IPS-18a (cell line): Measurements from ENCODE around the gene CTDSPL.

ENCODE experiments used
- H3K27ac ChIP-seq: one replicate; pipeline ENCODE4 v1.5.1; 2013; ENCODE audit warnings: low read length
- H3K27me3 ChIP-seq: one replicate; pipeline ENCODE4 v1.6.1; 2013; ENCODE audit warnings: mild to moderate bottlenecking, low read length; ENCODE audit not compliant: control insufficient read depth, insufficient read depth
- H3K36me3 ChIP-seq: one replicate; pipeline ENCODE4 v1.6.1; 2013; ENCODE audit warnings: low read depth, low read length; ENCODE audit not compliant: control insufficient read depth
- H3K4me1 ChIP-seq: one replicate; pipeline ENCODE4 v1.6.1; 2013; ENCODE audit warnings: low read depth, low read length; ENCODE audit not compliant: control insufficient read depth
- H3K4me3 ChIP-seq: one replicate; pipeline ENCODE4 v1.5.1; 2013; ENCODE audit warnings: low read length
- H3K9ac ChIP-seq: one replicate; pipeline ENCODE4 v1.6.1; 2013; ENCODE audit warnings: mild to moderate bottlenecking, low read length, moderate library complexity
- H3K9me3 ChIP-seq: one replicate; pipeline ENCODE4 v1.6.1; 2013; ENCODE audit warnings: low read depth, low read length; ENCODE audit not compliant: control insufficient read depth

The CTDSPL gene

DNA sequence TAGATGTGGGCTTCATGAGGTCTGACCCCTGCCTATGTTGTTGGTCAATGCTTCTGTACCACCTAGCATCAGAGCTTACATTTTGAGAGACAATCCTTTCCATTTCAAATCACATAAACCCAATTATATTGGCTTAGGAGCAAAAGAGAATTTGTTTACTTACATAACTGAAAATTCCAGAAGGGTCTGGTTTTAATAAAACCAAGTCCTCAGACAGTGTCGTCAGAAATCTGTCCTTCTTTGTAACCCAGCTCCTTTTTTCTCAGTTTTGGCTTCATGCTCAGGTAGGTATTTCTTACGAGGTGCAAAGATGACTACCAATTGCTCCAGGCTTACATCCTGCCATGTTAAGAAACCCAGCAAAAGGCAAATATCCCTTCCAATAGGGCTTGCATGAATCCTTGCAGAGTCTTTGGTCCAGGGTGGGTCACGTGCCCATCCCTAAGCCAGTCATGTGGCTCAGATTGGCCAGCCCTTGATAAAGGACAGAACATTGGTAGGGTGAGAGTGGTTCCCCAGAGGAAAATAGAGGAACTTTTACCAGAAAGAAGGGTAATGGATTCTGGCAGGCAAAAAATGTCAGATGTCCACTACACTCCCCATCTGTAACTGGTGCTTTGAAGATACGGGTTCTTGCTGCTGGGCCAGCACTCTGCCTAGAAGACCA is 78.7 kb downstream of the CTDSPL start:
- no peak overlapping the region for H3K4me3 ChIP-seq
- no peaks in the 10 kb centered on the region for H3K9me3 ChIP-seq
- H3K27ac ChIP-seq, result no peak overlapping the region
- no peaks in the 10 kb centered on the region for H3K36me3 ChIP-seq
- no peaks in the 10 kb centered on the region for H3K27me3 ChIP-seq
- H3K9ac ChIP-seq, result no peak overlapping the region
- peaks cover 5% of the 10 kb centered on the region for H3K4me1 ChIP-seq

DNA sequence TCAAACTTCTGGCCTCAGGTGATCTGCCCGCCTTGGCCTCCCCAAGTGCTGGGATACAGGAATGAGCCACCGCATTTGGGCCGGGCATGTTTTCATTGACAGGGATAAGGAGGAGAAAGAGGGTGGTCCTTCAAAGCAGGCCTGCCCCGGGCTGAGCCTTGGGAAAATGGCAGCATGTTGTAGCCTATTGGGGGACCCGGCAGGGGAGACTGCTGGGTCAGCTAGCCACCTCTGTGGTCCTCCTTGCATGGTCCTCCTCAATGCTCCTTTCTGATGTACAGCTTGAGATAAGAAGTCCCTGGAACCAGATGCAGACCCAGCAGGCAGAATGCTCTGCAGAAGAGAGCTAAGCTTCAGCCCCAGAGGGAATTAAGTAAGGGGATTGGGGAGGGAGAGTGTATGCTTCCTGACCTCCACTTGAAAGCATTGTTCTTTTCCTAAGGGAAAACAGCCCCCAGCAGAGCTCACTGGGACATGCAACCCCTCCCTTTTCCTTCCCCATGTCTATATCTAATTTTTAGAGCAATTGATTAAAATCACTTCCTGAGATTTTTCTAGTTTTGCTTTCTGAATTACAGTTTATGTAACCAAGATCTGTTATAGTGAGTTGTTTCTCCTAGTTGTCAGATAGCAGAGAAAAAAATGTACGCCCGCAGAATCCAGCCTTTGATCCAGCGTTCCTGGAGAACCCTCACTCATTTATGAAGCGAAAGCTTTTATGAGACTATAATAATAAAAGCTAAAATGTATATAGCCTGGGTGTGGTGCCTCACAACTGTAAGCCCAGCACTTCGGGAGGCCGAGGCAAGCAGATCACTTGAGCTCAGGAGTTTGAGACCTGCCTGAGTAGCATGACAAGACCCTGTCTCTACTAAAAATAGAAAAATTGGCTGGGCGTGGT is 80.2 kb downstream of the CTDSPL start:
- no peak overlapping the region for H3K4me3 ChIP-seq
- no peaks in the 10 kb centered on the region for H3K9me3 ChIP-seq
- H3K9ac ChIP-seq, result no peak overlapping the region
- H3K27me3 ChIP-seq, result no peaks in the 10 kb centered on the region
- no peak overlapping the region for H3K27ac ChIP-seq
- no peaks in the 10 kb centered on the region for H3K36me3 ChIP-seq
- H3K4me1 ChIP-seq, result no peaks in the 10 kb centered on the region

DNA sequence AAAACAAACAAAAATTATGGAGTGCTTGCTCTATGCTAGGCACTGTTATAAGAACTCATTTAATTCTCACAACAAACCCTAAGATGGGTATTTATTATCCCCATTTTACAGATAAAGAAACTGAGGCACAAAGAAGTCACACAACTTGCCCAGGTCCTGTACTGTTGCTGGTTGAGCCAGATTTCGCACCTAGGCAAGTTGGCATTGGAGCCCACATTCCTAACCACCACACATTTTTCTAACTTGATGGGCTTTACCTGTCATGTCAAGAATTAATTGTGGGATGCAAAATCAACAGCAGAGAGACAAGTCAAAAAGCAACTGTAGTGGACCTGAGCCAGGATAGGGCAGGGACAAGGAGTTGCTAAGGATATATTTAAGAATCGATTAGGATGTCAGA is 81.0 kb downstream of the CTDSPL start:
- H3K9me3 ChIP-seq, result no peaks in the 10 kb centered on the region
- H3K27me3 ChIP-seq, result no peaks in the 10 kb centered on the region
- no peak overlapping the region for H3K4me3 ChIP-seq
- no peak overlapping the region for H3K9ac ChIP-seq
- H3K36me3 ChIP-seq, result no peaks in the 10 kb centered on the region
- no peaks in the 10 kb centered on the region for H3K4me1 ChIP-seq
- no peak overlapping the region for H3K27ac ChIP-seq

DNA sequence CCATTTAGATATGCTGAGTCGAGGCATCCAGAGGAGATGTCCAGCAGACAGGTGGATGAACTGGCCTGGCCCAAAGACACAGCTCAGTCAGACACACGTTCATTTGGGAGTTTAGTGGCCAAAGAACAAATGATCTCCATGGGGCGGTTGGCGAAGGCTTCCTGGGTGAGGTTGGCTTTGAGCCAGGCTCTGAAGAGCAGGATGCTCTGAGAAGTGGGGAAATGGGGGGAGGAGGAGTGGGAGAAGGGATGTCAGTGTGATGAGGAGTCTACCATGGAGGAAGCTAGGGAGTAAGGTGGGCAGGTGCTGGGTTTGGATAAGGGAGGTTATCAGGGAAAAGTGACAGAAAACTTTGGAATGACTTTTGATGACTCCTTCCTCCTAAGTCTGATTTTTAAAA is 81.4 kb downstream of the CTDSPL start:
- Histone ChIP-seq H3K4me1 (no peaks in the 10 kb centered on the region), H3K9ac (no peak overlapping the region), H3K27ac (no peak overlapping the region), H3K4me3 (no peak overlapping the region), H3K9me3 (no peaks in the 10 kb centered on the region), H3K36me3 (no peaks in the 10 kb centered on the region), H3K27me3 (no peaks in the 10 kb centered on the region)

DNA sequence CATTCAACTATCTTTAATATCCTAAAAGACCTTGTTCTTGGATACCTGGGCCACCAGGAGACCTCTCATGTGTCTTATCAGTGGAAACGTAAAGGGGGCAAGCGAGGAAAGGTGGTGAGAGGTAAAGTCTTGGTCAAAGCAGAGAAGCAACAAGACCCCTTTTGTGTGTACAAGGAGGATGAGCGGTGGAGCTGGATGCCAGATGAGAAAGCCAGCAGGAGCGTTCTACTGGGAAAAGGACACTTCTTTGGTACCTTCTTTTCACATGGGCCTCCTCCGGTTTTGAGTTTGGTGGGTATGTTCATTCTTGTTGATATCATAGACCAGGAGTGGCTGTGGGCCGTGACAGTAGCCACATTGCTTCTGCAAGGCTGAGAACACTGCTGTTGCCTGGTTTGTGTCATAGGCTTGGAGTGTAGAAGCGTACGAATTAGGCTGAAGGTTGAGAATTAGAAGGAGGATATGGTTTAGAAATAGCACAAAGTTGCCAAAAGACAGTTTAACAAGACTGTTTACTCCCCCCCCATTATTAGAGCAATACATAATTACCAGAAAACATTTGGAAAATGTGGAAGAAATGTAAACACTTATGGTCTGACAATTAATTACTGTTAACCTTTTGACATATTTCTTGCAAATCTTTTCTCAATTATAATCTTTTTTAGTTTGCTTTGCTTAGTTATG is 82.1 kb downstream of the CTDSPL start:
- Histone ChIP-seq H3K27ac (no peak overlapping the region), H3K9ac (no peak overlapping the region), H3K4me1 (no peaks in the 10 kb centered on the region), H3K9me3 (no peaks in the 10 kb centered on the region), H3K27me3 (no peaks in the 10 kb centered on the region), H3K4me3 (no peak overlapping the region), H3K36me3 (no peaks in the 10 kb centered on the region)

DNA sequence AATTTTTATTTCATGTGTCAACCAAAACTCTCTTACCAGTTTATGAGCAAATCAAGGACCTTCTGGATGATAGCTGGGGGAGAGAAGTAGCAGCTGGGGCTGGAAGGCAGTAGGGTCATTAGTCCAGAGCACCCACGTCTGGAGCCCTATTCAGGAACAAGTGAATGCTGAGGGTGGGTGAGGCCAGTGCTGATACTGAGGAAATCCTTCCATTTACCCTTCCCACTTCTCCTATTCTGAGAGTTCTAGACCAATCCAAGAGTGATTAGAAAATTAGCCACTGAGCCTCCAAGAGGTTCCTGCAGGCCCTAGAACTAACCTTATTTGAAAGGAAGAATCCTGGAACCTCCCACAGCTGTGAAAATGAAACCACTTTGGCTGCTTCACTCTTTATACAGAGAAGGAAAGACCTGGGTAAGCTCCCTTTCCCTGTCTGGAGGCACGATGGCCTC is 82.7 kb downstream of the CTDSPL start:
- Histone ChIP-seq H3K4me3 (no peak overlapping the region), H3K4me1 (no peaks in the 10 kb centered on the region), H3K9ac (no peak overlapping the region), H3K27ac (no peak overlapping the region), H3K9me3 (no peaks in the 10 kb centered on the region), H3K36me3 (no peaks in the 10 kb centered on the region), H3K27me3 (no peaks in the 10 kb centered on the region)

DNA sequence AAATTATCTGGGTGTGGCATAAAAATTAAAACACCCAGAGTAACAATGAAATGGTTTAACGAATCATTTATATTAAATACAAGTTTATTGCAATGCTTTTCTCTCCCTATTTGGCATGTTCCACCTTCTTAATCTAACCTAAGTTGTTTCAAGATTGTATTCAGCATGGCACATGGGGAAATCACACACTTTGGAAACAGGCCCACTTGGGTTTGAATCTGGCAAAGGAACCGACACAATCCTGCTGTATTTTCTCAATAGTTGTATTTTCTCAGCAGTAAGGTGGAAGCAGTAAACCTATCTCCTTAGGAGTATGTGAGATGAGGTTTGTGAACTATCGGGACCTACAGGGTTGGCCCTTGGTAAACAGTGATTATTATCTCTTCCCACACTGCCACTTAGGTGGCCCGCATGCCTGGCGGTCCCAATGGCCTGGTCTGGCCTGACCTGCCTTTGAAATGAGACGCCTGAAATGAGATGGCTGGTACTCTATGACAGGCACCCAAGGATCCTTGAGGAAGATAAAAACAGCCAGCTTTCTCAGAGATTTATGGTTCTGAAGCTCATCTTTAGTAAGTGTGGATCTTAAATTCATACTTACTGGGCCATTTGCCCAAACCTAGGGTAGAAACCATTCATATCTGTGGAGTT is 83.6 kb downstream of the CTDSPL start:
- no peaks in the 10 kb centered on the region for H3K4me1 ChIP-seq
- no peaks in the 10 kb centered on the region for H3K27me3 ChIP-seq
- H3K36me3 ChIP-seq, result no peaks in the 10 kb centered on the region
- no peaks in the 10 kb centered on the region for H3K9me3 ChIP-seq
- H3K4me3 ChIP-seq, result no peak overlapping the region
- no peak overlapping the region for H3K27ac ChIP-seq
- H3K9ac ChIP-seq, result no peak overlapping the region

DNA sequence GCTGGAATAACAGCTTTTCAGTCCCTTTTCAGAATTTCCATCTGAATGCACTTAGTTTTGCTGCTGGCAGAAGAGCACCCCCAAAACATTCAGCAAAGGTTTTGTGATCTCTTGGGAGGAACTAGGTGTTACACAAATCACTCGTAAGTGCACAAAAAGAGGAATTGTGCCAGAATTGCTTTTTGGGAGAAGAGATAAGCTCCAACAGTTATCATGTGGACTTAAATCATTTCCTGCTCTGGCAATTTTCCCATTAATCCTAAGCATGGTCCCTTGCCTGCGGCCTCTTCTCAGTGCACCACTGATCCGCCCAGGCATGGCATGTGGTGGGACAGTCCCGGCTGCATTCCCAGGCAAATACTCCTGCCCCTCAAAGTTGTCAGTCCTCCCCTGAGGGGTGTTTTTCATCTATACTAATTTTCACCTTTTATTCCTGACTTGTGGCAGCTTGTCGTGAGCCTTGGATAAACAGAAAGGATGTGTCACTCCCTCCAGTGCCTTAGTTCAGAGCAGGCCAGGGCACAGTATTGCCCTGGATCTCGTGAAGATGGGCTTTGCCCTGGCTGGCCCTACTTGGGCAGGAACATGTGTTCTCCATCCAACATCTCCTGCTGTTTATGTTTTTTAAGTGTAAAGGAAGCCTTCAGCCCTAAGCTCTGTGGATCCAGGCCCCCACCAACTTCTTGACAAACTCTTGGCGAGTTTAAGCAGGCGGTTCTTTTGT is 84.3 kb downstream of the CTDSPL start:
- H3K9ac ChIP-seq, result no peak overlapping the region
- no peaks in the 10 kb centered on the region for H3K27me3 ChIP-seq
- H3K4me1 ChIP-seq, result no peaks in the 10 kb centered on the region
- H3K9me3 ChIP-seq, result no peaks in the 10 kb centered on the region
- no peak overlapping the region for H3K4me3 ChIP-seq
- H3K27ac ChIP-seq, result no peak overlapping the region
- H3K36me3 ChIP-seq, result no peaks in the 10 kb centered on the region

DNA sequence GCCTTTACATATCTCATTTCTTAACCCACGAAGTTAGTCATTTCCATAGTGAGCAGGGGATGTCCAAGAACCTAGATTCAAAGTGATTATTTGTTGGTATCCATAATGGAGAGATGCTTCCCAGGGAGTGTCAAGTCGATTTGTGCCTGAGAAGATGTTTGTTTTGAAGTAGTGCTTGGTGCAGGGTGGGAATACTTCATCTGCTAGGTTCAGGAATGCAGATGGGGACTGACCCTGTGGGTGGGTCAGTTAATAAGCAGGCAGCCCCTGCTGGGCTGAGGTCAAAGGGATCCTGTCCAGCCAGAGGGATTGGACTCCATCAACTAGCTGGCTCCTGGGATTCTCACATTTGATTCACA is 84.8 kb downstream of the CTDSPL start:
- Histone ChIP-seq H3K27me3 (no peaks in the 10 kb centered on the region), H3K27ac (no peak overlapping the region)

DNA sequence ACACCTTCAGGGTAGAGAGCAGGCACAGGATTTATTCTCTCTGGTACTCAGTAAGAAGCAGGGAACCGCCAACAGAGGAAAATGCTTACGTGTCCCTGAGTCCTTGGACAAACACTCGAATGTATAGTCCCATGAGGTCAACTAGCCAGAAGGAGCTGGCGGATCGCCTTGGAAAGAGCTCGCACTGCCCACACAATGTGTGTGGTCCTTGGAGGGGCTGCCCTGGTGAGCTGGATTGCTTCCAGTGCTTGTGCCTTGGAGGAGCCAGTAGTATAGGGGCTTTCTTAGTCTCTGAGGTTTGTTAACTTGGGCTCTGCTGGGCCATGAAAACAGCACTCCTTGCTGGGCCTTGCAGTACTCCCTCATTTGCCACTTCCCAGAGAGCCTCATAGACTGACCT is 88.2 kb downstream of the CTDSPL start:
- H3K9ac ChIP-seq, result no peak overlapping the region
- H3K4me1 ChIP-seq, result no peaks in the 10 kb centered on the region
- no peaks in the 10 kb centered on the region for H3K27me3 ChIP-seq
- no peak overlapping the region for H3K27ac ChIP-seq
- H3K9me3 ChIP-seq, result no peaks in the 10 kb centered on the region
- no peaks in the 10 kb centered on the region for H3K36me3 ChIP-seq
- no peak overlapping the region for H3K4me3 ChIP-seq

More for the DNA sequence above, 84.8 kb downstream of the CTDSPL start:
- H3K36me3 ChIP-seq, result no peaks in the 10 kb centered on the region
- no peak overlapping the region for H3K9ac ChIP-seq
- H3K9me3 ChIP-seq, result no peaks in the 10 kb centered on the region
- no peaks in the 10 kb centered on the region for H3K4me1 ChIP-seq
- H3K4me3 ChIP-seq, result no peak overlapping the region

DNA sequence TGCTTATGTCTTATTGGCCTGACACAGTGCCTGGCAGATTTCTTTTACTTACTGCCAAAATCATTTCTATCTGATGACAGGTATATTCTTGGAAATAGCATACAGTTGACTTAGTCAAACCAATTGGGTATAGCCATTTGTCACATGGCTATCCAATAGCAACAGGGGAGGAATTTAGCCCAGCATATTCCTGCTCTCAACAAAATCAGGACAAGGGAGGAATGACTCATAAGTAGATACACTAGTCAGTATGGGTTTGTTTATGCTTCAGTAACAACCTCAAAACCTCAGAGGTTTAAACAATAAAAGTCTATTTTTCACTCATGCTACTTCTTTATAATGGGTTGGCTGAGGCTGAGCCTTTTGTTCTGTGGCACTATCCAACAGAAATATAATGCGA is 90.9 kb downstream of the CTDSPL start:
- H3K27ac ChIP-seq, result no peak overlapping the region
- H3K9ac ChIP-seq, result no peak overlapping the region
- no peaks in the 10 kb centered on the region for H3K9me3 ChIP-seq
- no peaks in the 10 kb centered on the region for H3K27me3 ChIP-seq
- peaks cover 9% of the 10 kb centered on the region for H3K4me1 ChIP-seq
- H3K36me3 ChIP-seq, result no peaks in the 10 kb centered on the region
- H3K4me3 ChIP-seq, result no peak overlapping the region
